ENCODE results near the gene GNG14.
"Not testable (repeated sequence)": the region's sequence is repeated elsewhere in the genome, so short reads cannot be mapped to it uniquely, and the experiment has no call there.

Gene GNG14

GRCh38 chr19:12689581-12690216, 1.9 kb downstream of the GNG14 start:
- H3K27ac ChIP-seq = no peak overlapping the region

DNA sequence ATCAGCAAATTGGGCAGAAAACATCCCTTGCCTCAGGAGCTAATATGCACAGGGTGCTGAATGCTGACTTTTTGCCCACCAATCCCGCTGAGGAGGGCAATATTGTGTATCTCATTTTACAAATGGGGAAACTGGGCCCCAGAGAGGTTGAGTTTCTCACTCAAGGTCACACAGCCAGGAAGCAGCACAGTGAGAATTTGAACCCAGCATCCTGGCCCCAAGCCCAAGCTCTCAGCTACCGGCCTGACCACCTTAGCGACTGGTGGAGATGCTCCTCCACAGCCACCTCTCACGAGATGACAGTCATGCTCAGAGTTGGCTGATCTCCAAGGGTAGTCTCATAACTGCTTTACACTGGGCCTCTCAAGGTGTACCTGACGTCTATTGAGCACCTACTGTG, 5.2 kb downstream of the GNG14 start:
- TF ChIP-seq ZFX (IDR thresholded peaks at IDR 0.05) = no peak
- TF ChIP-seq, protein P1, sequence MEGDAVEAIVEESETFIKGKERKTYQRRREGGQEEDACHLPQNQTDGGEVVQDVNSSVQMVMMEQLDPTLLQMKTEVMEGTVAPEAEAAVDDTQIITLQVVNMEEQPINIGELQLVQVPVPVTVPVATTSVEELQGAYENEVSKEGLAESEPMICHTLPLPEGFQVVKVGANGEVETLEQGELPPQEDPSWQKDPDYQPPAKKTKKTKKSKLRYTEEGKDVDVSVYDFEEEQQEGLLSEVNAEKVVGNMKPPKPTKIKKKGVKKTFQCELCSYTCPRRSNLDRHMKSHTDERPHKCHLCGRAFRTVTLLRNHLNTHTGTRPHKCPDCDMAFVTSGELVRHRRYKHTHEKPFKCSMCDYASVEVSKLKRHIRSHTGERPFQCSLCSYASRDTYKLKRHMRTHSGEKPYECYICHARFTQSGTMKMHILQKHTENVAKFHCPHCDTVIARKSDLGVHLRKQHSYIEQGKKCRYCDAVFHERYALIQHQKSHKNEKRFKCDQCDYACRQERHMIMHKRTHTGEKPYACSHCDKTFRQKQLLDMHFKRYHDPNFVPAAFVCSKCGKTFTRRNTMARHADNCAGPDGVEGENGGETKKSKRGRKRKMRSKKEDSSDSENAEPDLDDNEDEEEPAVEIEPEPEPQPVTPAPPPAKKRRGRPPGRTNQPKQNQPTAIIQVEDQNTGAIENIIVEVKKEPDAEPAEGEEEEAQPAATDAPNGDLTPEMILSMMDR (conservative IDR thresholded peaks at IDR 0.05) = no peak

More at GRCh38 chr19:12689581-12690216, 1.9 kb downstream of the GNG14 start:
- TF ChIP-seq ZFX (IDR thresholded peaks at IDR 0.05) = no peak
- TF ChIP-seq, protein P1 (conservative IDR thresholded peaks at IDR 0.05) = no peak

DNA sequence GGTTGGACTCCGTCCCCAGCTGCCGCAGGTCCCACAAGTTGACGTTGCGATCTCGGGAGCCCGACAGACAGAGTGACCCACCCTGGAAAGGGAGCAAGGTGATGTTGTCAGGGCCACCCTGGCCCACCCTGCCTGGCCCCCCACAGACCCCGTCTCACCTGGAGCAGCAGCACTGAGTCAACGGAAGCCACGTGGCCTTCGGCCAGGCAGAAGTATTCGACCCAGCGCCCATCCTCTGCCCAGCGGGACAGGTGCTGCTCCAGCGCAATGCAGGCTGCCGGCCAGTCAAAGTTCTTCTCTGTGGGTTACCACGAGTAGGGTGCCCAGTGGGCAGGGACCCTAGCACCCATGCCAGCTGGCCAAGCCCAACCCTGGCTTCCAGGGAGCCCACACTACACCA, 6.8 kb downstream of the GNG14 start:
- H3K27ac ChIP-seq = no peak overlapping the region
- TF ChIP-seq, protein P1 (conservative IDR thresholded peaks at IDR 0.05) = no peak

More for the DNA sequence above, 5.2 kb downstream of the GNG14 start:
- H3K27ac ChIP-seq = no peak overlapping the region

DNA sequence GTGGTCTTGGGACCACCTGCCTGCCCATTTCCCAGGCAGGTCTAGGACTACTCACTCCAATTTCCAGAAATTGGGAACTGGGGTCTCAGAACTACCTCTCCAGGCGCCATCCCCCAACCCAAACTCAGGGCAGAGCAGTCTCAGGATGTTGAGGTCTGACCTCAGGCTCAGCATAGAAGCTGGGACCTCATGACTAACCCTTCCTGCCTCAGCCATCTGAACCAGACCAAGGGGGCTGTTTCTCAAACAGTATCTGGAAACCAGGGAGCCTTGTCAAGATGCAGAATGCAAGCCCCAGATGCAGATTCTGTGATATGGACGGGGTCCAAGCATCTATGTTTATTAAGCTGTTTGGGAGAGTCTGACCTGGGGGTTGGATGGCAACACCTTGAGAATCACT, 7.3 kb downstream of the GNG14 start:
- H3K27ac ChIP-seq = no peak overlapping the region
- TF ChIP-seq, protein P1 (conservative IDR thresholded peaks at IDR 0.05) = no peak
- no peak for TF ChIP-seq ZFX (IDR thresholded peaks at IDR 0.05)

DNA sequence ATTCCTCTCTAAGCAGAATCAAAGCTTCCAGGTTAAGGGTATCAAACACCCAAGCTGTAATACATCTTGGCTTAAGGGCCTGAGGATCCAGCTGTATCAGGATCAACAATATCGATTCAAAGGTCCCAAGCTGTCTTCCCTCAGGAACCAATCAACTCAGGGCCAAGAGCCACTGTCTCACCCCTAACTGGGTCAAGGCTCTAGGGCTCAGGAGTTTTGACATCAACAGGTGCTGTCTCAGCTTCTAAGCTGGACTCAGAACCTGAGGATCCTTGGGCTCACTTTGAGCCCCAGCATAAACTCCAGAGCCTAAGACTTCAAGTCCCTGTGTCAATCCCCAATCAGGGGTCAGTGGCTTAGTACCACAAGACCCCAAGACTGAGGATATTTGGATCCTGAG, 7.7 kb downstream of the GNG14 start:
- peak overlapping the region; percentile 59 for H3K27ac ChIP-seq

GRCh38 chr19:12695997-12696365, 8.2 kb downstream of the GNG14 start:
- H3K27ac ChIP-seq = peak overlapping the region; percentile 59
- TF ChIP-seq ZFX (IDR thresholded peaks at IDR 0.05) = no peak
- TF ChIP-seq, protein P1 (conservative IDR thresholded peaks at IDR 0.05) = no peak

More for the DNA sequence above, 7.7 kb downstream of the GNG14 start:
- TF ChIP-seq, protein P1 (conservative IDR thresholded peaks at IDR 0.05) = no peak
- TF ChIP-seq ZFX (IDR thresholded peaks at IDR 0.05) = no peak

GRCh38 chr19:12696366-12697335, 8.9 kb downstream of the GNG14 start, which contains the start of gene FBXW9:
FBXW9 (minus strand) TSS chr19:12696631; CDS start chr19:12696581, 50 bp downstream.
- TF ChIP-seq, protein P1 (conservative IDR thresholded peaks at IDR 0.05) = no peak
- TF ChIP-seq ZFX (IDR thresholded peaks at IDR 0.05) = peak; percentile 45; the same call in 1 of the 2 replicates
- H3K27ac ChIP-seq = peak within 1 kb of the TSS; percentile 59

GRCh38 chr19:12697425-12697824, 9.6 kb downstream of the GNG14 start:
- H3K27ac ChIP-seq = not testable (repeated sequence)

All from C4-2B (cell line).